ENCODE measurements around the gene ATP2B1.

GRCh38 chr12:89729946-89730459, 21.4 kb upstream of the ATP2B1 start:
- TF ChIP-seq ZNF274 (IDR thresholded peaks at IDR 0.05; ENCODE audit: low read depth, low read length) (no peak), SUZ12 (IDR thresholded peaks at IDR 0.05; ENCODE audit: extremely low read depth, insufficient read depth, insufficient read length) (no peak), YY1 (IDR thresholded peaks at IDR 0.05; ENCODE audit: insufficient read depth, insufficient read length) (no peak)
